ENCODE results near the gene PDE8B.

Gene PDE8B

GRCh38 chr5:77322406-77322805 lies 111.9 kb downstream of the PDE8B start:
- FAIRE-seq, result no peak
- DNase-seq (ENCODE audit: insufficient read length, low spot score), result no peak
- no peak for TF ChIP-seq SPI1 (IDR thresholded peaks at IDR 0.05; ENCODE audit: low read depth, low read length)
- TF ChIP-seq POLR2AphosphoS5 (IDR thresholded peaks at IDR 0.05; ENCODE audit: low read depth, low read length), result no peak
- no peak for TF ChIP-seq TAF1 (IDR thresholded peaks at IDR 0.05; ENCODE audit: low read depth, low read length)
- no peak for TF ChIP-seq POLR2A (IDR thresholded peaks at IDR 0.05; ENCODE audit: low read depth, low read length)
- no peak for TF ChIP-seq POU2F2 (IDR thresholded peaks at IDR 0.05; ENCODE audit: low read depth, low read length)
- no peak for TF ChIP-seq PAX5 (IDR thresholded peaks at IDR 0.05; ENCODE audit: insufficient read depth, low read length, severe bottlenecking)

GRCh38 chr5:77325921-77326541 lies 115.6 kb downstream of the PDE8B start:
- FAIRE-seq (no peak), DNase-seq (ENCODE audit: insufficient read length, low spot score) (no peak)
- no peak for TF ChIP-seq TAF1 (IDR thresholded peaks at IDR 0.05; ENCODE audit: low read depth, low read length)
- TF ChIP-seq SPI1 (IDR thresholded peaks at IDR 0.05; ENCODE audit: low read depth, low read length), result no peak
- no peak for TF ChIP-seq POU2F2 (IDR thresholded peaks at IDR 0.05; ENCODE audit: low read depth, low read length)

GRCh38 chr5:77326986-77327734 lies 116.7 kb downstream of the PDE8B start:
- no peak for TF ChIP-seq SPI1 (IDR thresholded peaks at IDR 0.05; ENCODE audit: low read depth, low read length)
- TF ChIP-seq PAX5 (IDR thresholded peaks at IDR 0.05; ENCODE audit: insufficient read depth, low read length, severe bottlenecking), result no peak
- TF ChIP-seq POLR2AphosphoS5 (IDR thresholded peaks at IDR 0.05; ENCODE audit: low read depth, low read length), result no peak
- TF ChIP-seq POLR2A (IDR thresholded peaks at IDR 0.05; ENCODE audit: low read depth, low read length), result no peak
- TF ChIP-seq POU2F2 (IDR thresholded peaks at IDR 0.05; ENCODE audit: low read depth, low read length), result no peak
- TF ChIP-seq TAF1 (IDR thresholded peaks at IDR 0.05; ENCODE audit: low read depth, low read length), result no peak
- peak; percentile 23 for FAIRE-seq

GRCh38 chr5:77328930-77329647 lies 118.6 kb downstream of the PDE8B start:
- FAIRE-seq (no peak), DNase-seq (ENCODE audit: insufficient read length, low spot score) (no peak)
- TF ChIP-seq TAF1 (IDR thresholded peaks at IDR 0.05; ENCODE audit: low read depth, low read length), result no peak
- TF ChIP-seq POU2F2 (IDR thresholded peaks at IDR 0.05; ENCODE audit: low read depth, low read length), result no peak
- no peak for TF ChIP-seq SPI1 (IDR thresholded peaks at IDR 0.05; ENCODE audit: low read depth, low read length)
- no peak for TF ChIP-seq POLR2AphosphoS5 (IDR thresholded peaks at IDR 0.05; ENCODE audit: low read depth, low read length)

More at GRCh38 chr5:77326986-77327734, 116.7 kb downstream of the PDE8B start:
- DNase-seq (ENCODE audit: insufficient read length, low spot score), result no peak

GRCh38 chr5:77329664-77330430 lies 119.4 kb downstream of the PDE8B start:
- DNase-seq (ENCODE audit: insufficient read length, low spot score) (no peak), FAIRE-seq (no peak)
- no peak for TF ChIP-seq SPI1 (IDR thresholded peaks at IDR 0.05; ENCODE audit: low read depth, low read length)
- no peak for TF ChIP-seq POLR2AphosphoS5 (IDR thresholded peaks at IDR 0.05; ENCODE audit: low read depth, low read length)
- TF ChIP-seq TAF1 (IDR thresholded peaks at IDR 0.05; ENCODE audit: low read depth, low read length), result no peak
- no peak for TF ChIP-seq POLR2A (IDR thresholded peaks at IDR 0.05; ENCODE audit: low read depth, low read length)
- TF ChIP-seq POU2F2 (IDR thresholded peaks at IDR 0.05; ENCODE audit: low read depth, low read length), result no peak
- no peak for TF ChIP-seq PAX5 (IDR thresholded peaks at IDR 0.05; ENCODE audit: insufficient read depth, low read length, severe bottlenecking)

GRCh38 chr5:77333036-77333435 lies 122.6 kb downstream of the PDE8B start:
- no peak for DNase-seq (ENCODE audit: insufficient read length, low spot score)
- no peak for FAIRE-seq
- TF ChIP-seq POLR2A (IDR thresholded peaks at IDR 0.05; ENCODE audit: low read depth, low read length) (no peak), PAX5 (IDR thresholded peaks at IDR 0.05; ENCODE audit: insufficient read depth, low read length, severe bottlenecking) (no peak), POU2F2 (IDR thresholded peaks at IDR 0.05; ENCODE audit: low read depth, low read length) (no peak), SPI1 (IDR thresholded peaks at IDR 0.05; ENCODE audit: low read depth, low read length) (no peak), TAF1 (IDR thresholded peaks at IDR 0.05; ENCODE audit: low read depth, low read length) (no peak), POLR2AphosphoS5 (IDR thresholded peaks at IDR 0.05; ENCODE audit: low read depth, low read length) (no peak)

GRCh38 chr5:77333451-77334123 lies 123.1 kb downstream of the PDE8B start:
- TF ChIP-seq POLR2AphosphoS5 (IDR thresholded peaks at IDR 0.05; ENCODE audit: low read depth, low read length) (no peak), PAX5 (IDR thresholded peaks at IDR 0.05; ENCODE audit: insufficient read depth, low read length, severe bottlenecking) (no peak), POU2F2 (IDR thresholded peaks at IDR 0.05; ENCODE audit: low read depth, low read length) (no peak), TAF1 (IDR thresholded peaks at IDR 0.05; ENCODE audit: low read depth, low read length) (no peak), POLR2A (IDR thresholded peaks at IDR 0.05; ENCODE audit: low read depth, low read length) (no peak), SPI1 (IDR thresholded peaks at IDR 0.05; ENCODE audit: low read depth, low read length) (no peak)

GRCh38 chr5:77337246-77337645 lies 126.8 kb downstream of the PDE8B start:
- DNase-seq (ENCODE audit: insufficient read length, low spot score), result no peak
- no peak for FAIRE-seq
- TF ChIP-seq POU2F2 (IDR thresholded peaks at IDR 0.05; ENCODE audit: low read depth, low read length), result no peak
- TF ChIP-seq TAF1 (IDR thresholded peaks at IDR 0.05; ENCODE audit: low read depth, low read length), result no peak
- TF ChIP-seq POLR2AphosphoS5 (IDR thresholded peaks at IDR 0.05; ENCODE audit: low read depth, low read length), result no peak
- no peak for TF ChIP-seq SPI1 (IDR thresholded peaks at IDR 0.05; ENCODE audit: low read depth, low read length)
- no peak for TF ChIP-seq POLR2A (IDR thresholded peaks at IDR 0.05; ENCODE audit: low read depth, low read length)
- no peak for TF ChIP-seq PAX5 (IDR thresholded peaks at IDR 0.05; ENCODE audit: insufficient read depth, low read length, severe bottlenecking)

More at GRCh38 chr5:77333451-77334123, 123.1 kb downstream of the PDE8B start:
- DNase-seq (ENCODE audit: insufficient read length, low spot score) (no peak), FAIRE-seq (no peak)

Measured in GM12891 (cell line).